Sigmoid colon (tissue), 7 donors: ENCODE results near the gene LRRFIP2. TPM values are rescaled to one million over a fixed set of nuclear protein-coding genes. Genes with fewer than 3 reads are reported as not detected.

ENCODE experiments used
- DNase-seq: peaks from one replicate; pipeline ENCODE4 v3.0.0-alpha.2; 2019
- H3K27ac ChIP-seq, 4 donors: fragments of 200-600 bp; sonication (generic); one replicate each; pipeline ENCODE4 v1.5.1; 2016 to 2019; ENCODE audit warnings: mild to moderate bottlenecking in 1 of 4
- H3K27me3 ChIP-seq, 3 donors: fragments of 200-600 bp; sonication (generic); one replicate each; pipeline ENCODE4 v1.5.1; 2019; ENCODE audit warnings: mild to moderate bottlenecking in 1 of 3
- H3K36me3 ChIP-seq, 4 donors: fragments of 200-600 bp; sonication (generic); one replicate each; pipeline ENCODE4 v1.5.1; 2016 to 2019
- H3K4me1 ChIP-seq, 4 donors: fragments of 200-600 bp; sonication (generic); one replicate each; pipeline ENCODE4 v1.5.1; 2017 to 2019
- H3K4me3 ChIP-seq, 4 donors: fragments of 200-600 bp; sonication (generic); one replicate each; pipeline ENCODE4 v1.5.1; 2017 to 2019; ENCODE audit warnings: mild to moderate bottlenecking in 2 of 4, moderate library complexity in 1 of 4
- H3K9me3 ChIP-seq, 4 donors: fragments of 200-600 bp in 3 of 4; sonication (generic) in 3 of 4; one replicate each; pipeline versions ENCODE4 v1.5.1 to v1.6.1; 2013 to 2019
- EP300 ChIP-seq, 4 donors: sonication (generic); formaldehyde crosslinking; IDR thresholded peaks; one replicate each; pipeline ENCODE4 v1.6.1; 2017; ENCODE audit warnings: antibody characterized with exemption in 4 of 4
- POLR2A ChIP-seq, 2 donors: fragments of 450-650 bp; IDR thresholded peaks; one replicate each; pipeline ENCODE4 v1.6.1; 2016; ENCODE audit warnings: antibody characterized with exemption in 2 of 2, mild to moderate bottlenecking in 2 of 2, moderate library complexity in 2 of 2
- POLR2AphosphoS5 ChIP-seq, 4 donors: sonication (generic); formaldehyde crosslinking; IDR thresholded peaks; one replicate each; pipeline ENCODE4 v1.6.1; 2017; ENCODE audit warnings: antibody characterized with exemption in 4 of 4
- WGBS, 2 donors: extraction: QIAGEN DNeasy Blood & Tissue Kit; methylation state at CpG; one replicate each; pipeline ENCODE4 v1.1.7; 2013; 5-methylcytosine and 5-hydroxymethylcytosine counted together
- intact Hi-C: fragments of 100-400 bp; cut with DNase I; formaldehyde crosslinking; loops from one replicate; pipeline ENCODE4 v1.15.1; 2023
- polyA plus RNA-seq, 3 donors: library from polyadenylated mRNA; stranded (reverse); fragments of 200-250 nt; gene quantifications; one replicate each; pipeline ENCODE4 v1.2.3, GENCODE V29; 2013
- total RNA-seq, 4 donors: library from RNA; depleted of rRNA; stranded (reverse); fragments of >200 nt; gene quantifications; one replicate each; pipeline ENCODE4 v1.1.0, GENCODE V29; 2016
- TF ChIP-seq, protein P1 (sequence below), 4 experiments: fragments of 450-650 bp in 3 of 4; fragments of 200-600 bp in 1 of 4; IDR thresholded peaks; one replicate each; pipeline ENCODE4 v1.5.1; 2016 to 2019; ENCODE audit warnings: antibody characterized with exemption in 4 of 4, mild to moderate bottlenecking in 3 of 4, moderate library complexity in 2 of 4
- donor health status: healthy with polysubstance abuse.
- donor health status: Bipolar disorder and iron deficiency.
- donor health status: healthy.

The LRRFIP2 gene
- total and polyA plus RNA-seq, 7 donors: 47.2 to 91.8 (median 60.1) TPM

- 84 to 85% methylated on average over 3 of the region's 3 CpGs for WGBS, 2 donors
- intact Hi-C loops: no loop called here
- H3K36me3 ChIP-seq: no peaks in the 10 kb centered on the region
- DNase-seq: no peak
- H3K4me3 ChIP-seq: no peak overlapping the region
- no peak overlapping the region for H3K27ac ChIP-seq
- peaks cover 0 to 10% (median 7%) of the 10 kb centered on the region in 4 donors for H3K4me1 ChIP-seq
- no peaks in the 10 kb centered on the region for H3K27me3 ChIP-seq
- TF ChIP-seq POLR2A (IDR thresholded peaks at IDR 0.05): no peak
- TF ChIP-seq, protein P1, sequence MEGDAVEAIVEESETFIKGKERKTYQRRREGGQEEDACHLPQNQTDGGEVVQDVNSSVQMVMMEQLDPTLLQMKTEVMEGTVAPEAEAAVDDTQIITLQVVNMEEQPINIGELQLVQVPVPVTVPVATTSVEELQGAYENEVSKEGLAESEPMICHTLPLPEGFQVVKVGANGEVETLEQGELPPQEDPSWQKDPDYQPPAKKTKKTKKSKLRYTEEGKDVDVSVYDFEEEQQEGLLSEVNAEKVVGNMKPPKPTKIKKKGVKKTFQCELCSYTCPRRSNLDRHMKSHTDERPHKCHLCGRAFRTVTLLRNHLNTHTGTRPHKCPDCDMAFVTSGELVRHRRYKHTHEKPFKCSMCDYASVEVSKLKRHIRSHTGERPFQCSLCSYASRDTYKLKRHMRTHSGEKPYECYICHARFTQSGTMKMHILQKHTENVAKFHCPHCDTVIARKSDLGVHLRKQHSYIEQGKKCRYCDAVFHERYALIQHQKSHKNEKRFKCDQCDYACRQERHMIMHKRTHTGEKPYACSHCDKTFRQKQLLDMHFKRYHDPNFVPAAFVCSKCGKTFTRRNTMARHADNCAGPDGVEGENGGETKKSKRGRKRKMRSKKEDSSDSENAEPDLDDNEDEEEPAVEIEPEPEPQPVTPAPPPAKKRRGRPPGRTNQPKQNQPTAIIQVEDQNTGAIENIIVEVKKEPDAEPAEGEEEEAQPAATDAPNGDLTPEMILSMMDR (IDR thresholded peaks at IDR 0.05): no peak
- no peak for TF ChIP-seq POLR2AphosphoS5 (IDR thresholded peaks at IDR 0.05)
- TF ChIP-seq EP300 (IDR thresholded peaks at IDR 0.05): no peak
- no peaks in the 10 kb centered on the region for H3K9me3 ChIP-seq
Measured at GRCh38 chr3:37129871-37130270, 44.5 kb downstream of the LRRFIP2 start.

- no peak for DNase-seq
- intact Hi-C loops: no loop called here
- 87 to 95% methylated on average over 1 of the region's 1 CpG for WGBS, 2 donors
- no peaks in the 10 kb centered on the region for H3K27me3 ChIP-seq
- H3K9me3 ChIP-seq: no peaks in the 10 kb centered on the region
- H3K27ac ChIP-seq: no peak overlapping the region
- no peaks in the 10 kb centered on the region for H3K36me3 ChIP-seq
- no peak overlapping the region for H3K4me3 ChIP-seq
- H3K4me1 ChIP-seq: peaks cover 0 to 11% (median 5%) of the 10 kb centered on the region in 4 donors
- TF ChIP-seq POLR2AphosphoS5 (IDR thresholded peaks at IDR 0.05) (no peak), POLR2A (IDR thresholded peaks at IDR 0.05) (no peak), EP300 (IDR thresholded peaks at IDR 0.05) (no peak)
- TF ChIP-seq, protein P1 (IDR thresholded peaks at IDR 0.05): no peak
Measured at GRCh38 chr3:37127340-37127739, 47.0 kb downstream of the LRRFIP2 start.

DNA sequence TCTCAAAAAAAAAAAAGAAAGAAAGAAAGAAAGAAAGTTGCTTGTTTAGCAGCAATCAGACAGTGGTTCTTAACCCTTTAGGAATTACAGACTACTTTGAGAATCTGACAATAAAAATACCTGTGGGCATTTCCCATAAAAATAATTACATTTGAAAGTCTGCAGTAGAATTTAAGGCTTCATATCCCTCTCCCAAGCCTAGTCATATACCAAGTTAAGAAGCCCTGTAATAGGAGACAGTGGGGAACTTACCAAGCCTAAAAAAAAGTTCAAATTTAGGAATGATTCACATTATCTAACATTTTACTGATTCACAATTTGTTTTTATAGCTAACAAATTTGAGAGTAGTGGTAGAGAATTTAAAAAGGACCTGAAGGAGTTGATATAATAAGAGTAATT, 47.5 kb downstream of the LRRFIP2 start:
- Histone ChIP-seq H3K9me3 (no peaks in the 10 kb centered on the region), H3K36me3 (no peaks in the 10 kb centered on the region), H3K4me3 (no peak overlapping the region), H3K27me3 (no peaks in the 10 kb centered on the region), H3K27ac (no peak overlapping the region), H3K4me1 (peaks cover 0 to 8% (median 5%) of the 10 kb centered on the region in 4 donors)
- DNase-seq: no peak
- TF ChIP-seq POLR2AphosphoS5 (IDR thresholded peaks at IDR 0.05): no peak
- no peak for TF ChIP-seq EP300 (IDR thresholded peaks at IDR 0.05)
- TF ChIP-seq, protein P1 (IDR thresholded peaks at IDR 0.05): no peak
- no peak for TF ChIP-seq POLR2A (IDR thresholded peaks at IDR 0.05)
- intact Hi-C loops: no loop called here

DNA sequence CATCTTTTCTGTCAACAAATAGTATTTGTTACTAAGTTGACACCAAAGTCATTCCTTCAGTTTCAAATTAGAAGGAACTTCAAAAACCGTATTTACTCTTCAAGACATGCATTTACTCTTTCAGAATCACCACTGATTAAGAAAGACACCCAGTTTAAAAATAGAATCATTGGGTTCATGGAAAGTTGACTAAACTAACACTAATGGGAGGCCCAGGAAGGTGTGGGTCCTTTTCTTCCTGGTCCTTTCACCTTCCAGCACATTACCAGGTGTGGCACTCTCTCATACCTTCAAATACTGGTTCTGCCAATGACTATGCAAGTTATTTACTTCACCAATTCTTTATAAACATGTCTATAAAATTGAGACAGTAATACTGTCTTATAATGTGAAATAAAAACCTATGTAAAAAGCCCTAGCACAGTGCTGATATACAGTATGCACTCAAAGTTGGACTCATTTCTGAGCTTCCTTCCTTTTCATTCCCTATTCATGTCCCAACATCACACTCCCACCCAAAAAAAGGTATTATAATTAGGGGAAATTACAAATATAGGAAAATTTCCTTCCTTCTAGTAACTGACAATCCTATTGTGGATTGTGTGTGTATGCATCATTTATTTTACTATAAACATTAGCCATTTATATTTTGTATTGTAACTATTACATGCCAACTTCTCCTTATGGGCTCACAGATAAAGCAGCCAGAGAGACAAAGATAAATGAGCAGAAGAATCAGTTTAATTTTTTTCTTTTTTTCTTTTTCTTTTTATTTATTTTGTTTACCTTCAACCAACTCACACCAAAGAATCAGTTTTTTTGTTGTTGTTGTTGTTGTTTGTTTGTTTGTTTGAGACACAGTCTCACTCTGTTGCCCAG, 48.9 kb downstream of the LRRFIP2 start:
- TF ChIP-seq EP300 (IDR thresholded peaks at IDR 0.05): no peak
- TF ChIP-seq, protein P1 (IDR thresholded peaks at IDR 0.05): no peak
- TF ChIP-seq POLR2A (IDR thresholded peaks at IDR 0.05): no peak
- no peaks in the 10 kb centered on the region for H3K27me3 ChIP-seq
- intact Hi-C loops: no loop called here
- peaks cover 0 to 17% (median 8%) of the 10 kb centered on the region in 4 donors for H3K4me1 ChIP-seq
- no peak overlapping the region for H3K4me3 ChIP-seq
- H3K9me3 ChIP-seq: no peaks in the 10 kb centered on the region
- DNase-seq: no peak
- no peak overlapping the region for H3K27ac ChIP-seq
- 42 to 66% methylated on average over 1 of the region's 1 CpG for WGBS, 2 donors
- no peaks in the 10 kb centered on the region for H3K36me3 ChIP-seq
